ENCODE measurements around the gene POU6F2. TPM values are rescaled to one million over a fixed set of nuclear protein-coding genes. Genes with fewer than 3 reads are reported as not detected.

The POU6F2 gene
- total and polyA plus RNA-seq, 2 of the 4 experiments (the other 2 are of a cell fraction), result not detected

GRCh38 chr7:39459636-39460035, 481.9 kb downstream of the POU6F2 start:
- no peaks in the 10 kb centered on the region for H3K36me3 ChIP-seq (ENCODE audit: control insufficient read depth, insufficient read depth, low read length)
- no peak overlapping the region for H3K27ac ChIP-seq (ENCODE audit: insufficient read depth, low read length)
- no peak overlapping the region for H3K4me2 ChIP-seq (ENCODE audit: low read depth, low read length)
- no peak overlapping the region for H2BK120ac ChIP-seq (ENCODE audit: low read depth, low read length)
- POLR2A ChIA-PET (ENCODE audit: unreplicated experiment), result no interaction called here
- no peak overlapping the region for H2AK9ac ChIP-seq (replicated peaks; ENCODE audit: low read depth, low read length, poor library complexity)
- BruUV-seq (replicated peaks), result no TSS peak
- in situ Hi-C loops (cut with MboI; ENCODE audit: low sequenced_read_pairs), result loop anchor here (25.0 kb wide), 2 partner anchors 522 to 672 kb away; no protein-coding TSS in a partner anchor
- H3K56ac ChIP-seq (ENCODE audit: extremely low read depth, insufficient read depth, low read length), result no peak overlapping the region
- H2BK20ac ChIP-seq (ENCODE audit: low read depth, low read length), result no peak overlapping the region
- H3K9me1 ChIP-seq (ENCODE audit: insufficient read depth, low read length), result no peaks in the 10 kb centered on the region
- dilution Hi-C loops (cut with HindIII; ENCODE audit: low sequenced_read_pairs, unreplicated experiment), result no loop called here
- H2BK5ac ChIP-seq (ENCODE audit: low read depth, low read length, poor library complexity, severe bottlenecking), result no peak overlapping the region
- H3K23ac ChIP-seq (ENCODE audit: low read depth, low read length), result no peak overlapping the region
- peaks cover 6% of the 10 kb centered on the region for H3K27me3 ChIP-seq (ENCODE audit: control insufficient read depth, insufficient read depth, low read length)
- no peak overlapping the region for H2BK15ac ChIP-seq (ENCODE audit: low read depth, low read length)
- no peak overlapping the region for H2AFZ ChIP-seq (replicated peaks; ENCODE audit: low read length, poor library complexity)
- H3K14ac ChIP-seq (replicated peaks; ENCODE audit: low read depth, low read length), result no peak overlapping the region
- H3K4me1 ChIP-seq (ENCODE audit: control insufficient read depth, insufficient read depth, low read length), result no peaks in the 10 kb centered on the region
- no peak for TF ChIP-seq SMC3 (IDR thresholded peaks at IDR 0.05; ENCODE audit: low read depth, low read length)
- TF ChIP-seq BHLHE40 (IDR thresholded peaks at IDR 0.05; ENCODE audit: low read depth, low read length), result no peak
- TF ChIP-seq MAZ (IDR thresholded peaks at IDR 0.05; ENCODE audit: borderline replicate concordance, low read depth, low read length), result no peak
- TF ChIP-seq MXI1 (IDR thresholded peaks at IDR 0.05; ENCODE audit: borderline replicate concordance, low read depth, low read length), result no peak
- no peak for TF ChIP-seq CHD1 (IDR thresholded peaks at IDR 0.05; ENCODE audit: low read depth, low read length)
- no peak for TF ChIP-seq MAFK (IDR thresholded peaks at IDR 0.05; ENCODE audit: low read depth, low read length)
- no peak for TF ChIP-seq RCOR1 (IDR thresholded peaks at IDR 0.05; ENCODE audit: insufficient replicate concordance, low read length)
- TF ChIP-seq RAD21 (IDR thresholded peaks at IDR 0.05; ENCODE audit: low read length), result no peak
- no peak for TF ChIP-seq NFE2L2 (IDR thresholded peaks at IDR 0.05; ENCODE audit: low read depth, low read length)
- no peak for TF ChIP-seq ELK1 (IDR thresholded peaks at IDR 0.05; ENCODE audit: borderline replicate concordance, low read depth, low read length)
- no peak for TF ChIP-seq POLR2A (IDR thresholded peaks at IDR 0.05; ENCODE audit: low read depth, low read length)
- TF ChIP-seq RFX5 (IDR thresholded peaks at IDR 0.05; ENCODE audit: low read depth, low read length), result no peak
- no peak overlapping the region for H3K4me3 ChIP-seq (ENCODE audit: insufficient read depth, low read depth, low read length)
- H4K8ac ChIP-seq (ENCODE audit: low read depth in 2 of 2, low read length in 2 of 2), result no peak overlapping the region
- DNase-seq (no peak), ATAC-seq (ENCODE audit: low read depth) (no peak)
- 50% methylated on average over 2 of the region's 6 CpGs; no CpG with 5 or more reads in 1 of the 2 experiments for WGBS, 2 experiments (ENCODE audit: extremely low coverage in 2 of 2, insufficient read length in 1 of 2)
- H4K5ac ChIP-seq (ENCODE audit: low read depth, low read length), result no peak overlapping the region
- H4K91ac ChIP-seq (ENCODE audit: insufficient read depth, low read depth, low read length), result no peak overlapping the region
- H3K79me1 ChIP-seq (ENCODE audit: low read depth in 1 of 2, low read length in 2 of 2), result no peaks in the 10 kb centered on the region
- intact Hi-C loops (cut with micrococcal nuclease), result loop anchor here (10.0 kb wide), 1 partner anchor 385 kb away; no protein-coding TSS in a partner anchor
- H3K9ac ChIP-seq (ENCODE audit: low read depth, low read length), result no peak overlapping the region
- no peak overlapping the region for H3K18ac ChIP-seq (ENCODE audit: low read depth, low read length)
- H4K20me1 ChIP-seq (ENCODE audit: insufficient read depth, low read length), result no peaks in the 10 kb centered on the region
- CTCF ChIA-PET, result no interaction called here
- H3K9me3 ChIP-seq (ENCODE audit: control insufficient read depth, insufficient read depth, low read length), result no peaks in the 10 kb centered on the region
- H2AK5ac ChIP-seq (ENCODE audit: low read depth, low read length), result no peak overlapping the region
- H3K4ac ChIP-seq (ENCODE audit: low read depth, low read length), result no peak overlapping the region

Measured in IMR-90 (cell line).